PFSK-1 (cell line): Measurements from ENCODE around the gene BAHCC1.

Source experiments
- FOXP2 ChIP-seq: optimal IDR thresholded peaks from 2 replicates; pipeline ENCODE3; 2011; ENCODE audit warnings: borderline replicate concordance, control low read depth, inconsistent platforms; ENCODE audit not compliant: insufficient read depth; ENCODE audit errors: extremely low read length, extremely low read depth
- POLR2AphosphoS5 ChIP-seq: IDR thresholded peaks from 2 replicates; pipeline ENCODE4 v1.6.1; 2012; ENCODE audit warnings: low read depth, mild to moderate bottlenecking, control low read depth, low read length, moderate library complexity
- SIN3A ChIP-seq: IDR thresholded peaks from 2 replicates; pipeline ENCODE4 v1.6.1; 2012; ENCODE audit warnings: mild to moderate bottlenecking, low read length, moderate library complexity, borderline replicate concordance; ENCODE audit not compliant: insufficient read depth
- TAF1 ChIP-seq: IDR thresholded peaks from 2 replicates; pipeline ENCODE4 v1.6.1; 2012; ENCODE audit warnings: low read length, control low read depth, borderline replicate concordance; ENCODE audit not compliant: insufficient read depth
- TF ChIP-seq, protein P1 (sequence below), 2 experiments: IDR thresholded peaks; 2 replicates each; pipeline versions ENCODE4 v1.6.1 to v1.8.0; 2011 to 2012; ENCODE audit warnings: low read depth in 2 of 2, low read length in 2 of 2, control low read depth in 1 of 2, inconsistent platforms in 1 of 2, mild to moderate bottlenecking in 1 of 2, moderate library complexity in 1 of 2; ENCODE audit not compliant: insufficient read depth in 1 of 2

The BAHCC1 gene

DNA sequence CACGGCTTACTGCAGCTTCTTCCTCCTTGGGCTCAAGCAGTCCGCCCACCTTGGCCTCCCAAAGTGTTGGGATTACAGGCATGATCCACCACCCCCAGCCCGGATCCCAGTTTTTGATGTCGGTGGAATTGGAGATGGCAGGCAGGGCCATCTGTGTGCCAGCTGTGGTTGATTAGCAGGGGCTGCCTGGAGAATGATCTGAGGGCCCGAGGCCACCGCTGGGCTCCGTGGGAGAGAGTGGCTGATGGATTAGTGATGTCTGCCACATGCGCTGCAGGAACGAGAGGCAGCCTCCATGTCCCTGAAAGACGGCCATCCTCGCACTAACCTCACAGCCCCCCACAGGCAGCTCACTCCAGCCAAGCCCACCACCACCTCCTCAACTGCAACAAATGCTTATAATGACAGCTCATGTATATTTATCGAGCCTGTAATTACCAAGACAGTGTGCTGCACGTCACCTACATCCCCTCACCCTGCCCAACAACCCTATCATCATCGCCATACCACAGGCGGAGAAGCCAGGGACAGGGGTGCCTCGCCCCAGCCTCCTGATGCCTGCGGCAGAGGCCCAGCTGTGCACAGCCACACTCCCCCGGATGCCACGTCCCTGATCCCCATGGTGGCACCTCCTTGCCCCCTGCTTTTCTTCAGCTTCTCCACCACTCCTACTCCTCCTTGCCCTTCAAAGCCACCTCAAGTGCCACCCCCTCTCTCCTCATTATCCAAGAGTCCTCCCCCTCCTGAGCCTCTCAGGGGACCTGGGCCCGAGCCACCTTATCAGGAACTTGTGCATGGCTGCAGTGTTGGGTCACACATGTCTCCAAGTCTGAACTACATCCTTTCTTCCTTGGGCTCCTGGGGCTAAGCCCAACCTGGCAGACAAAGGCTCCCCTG lies 84.2 kb downstream of the BAHCC1 start:
- TF ChIP-seq, protein P1, sequence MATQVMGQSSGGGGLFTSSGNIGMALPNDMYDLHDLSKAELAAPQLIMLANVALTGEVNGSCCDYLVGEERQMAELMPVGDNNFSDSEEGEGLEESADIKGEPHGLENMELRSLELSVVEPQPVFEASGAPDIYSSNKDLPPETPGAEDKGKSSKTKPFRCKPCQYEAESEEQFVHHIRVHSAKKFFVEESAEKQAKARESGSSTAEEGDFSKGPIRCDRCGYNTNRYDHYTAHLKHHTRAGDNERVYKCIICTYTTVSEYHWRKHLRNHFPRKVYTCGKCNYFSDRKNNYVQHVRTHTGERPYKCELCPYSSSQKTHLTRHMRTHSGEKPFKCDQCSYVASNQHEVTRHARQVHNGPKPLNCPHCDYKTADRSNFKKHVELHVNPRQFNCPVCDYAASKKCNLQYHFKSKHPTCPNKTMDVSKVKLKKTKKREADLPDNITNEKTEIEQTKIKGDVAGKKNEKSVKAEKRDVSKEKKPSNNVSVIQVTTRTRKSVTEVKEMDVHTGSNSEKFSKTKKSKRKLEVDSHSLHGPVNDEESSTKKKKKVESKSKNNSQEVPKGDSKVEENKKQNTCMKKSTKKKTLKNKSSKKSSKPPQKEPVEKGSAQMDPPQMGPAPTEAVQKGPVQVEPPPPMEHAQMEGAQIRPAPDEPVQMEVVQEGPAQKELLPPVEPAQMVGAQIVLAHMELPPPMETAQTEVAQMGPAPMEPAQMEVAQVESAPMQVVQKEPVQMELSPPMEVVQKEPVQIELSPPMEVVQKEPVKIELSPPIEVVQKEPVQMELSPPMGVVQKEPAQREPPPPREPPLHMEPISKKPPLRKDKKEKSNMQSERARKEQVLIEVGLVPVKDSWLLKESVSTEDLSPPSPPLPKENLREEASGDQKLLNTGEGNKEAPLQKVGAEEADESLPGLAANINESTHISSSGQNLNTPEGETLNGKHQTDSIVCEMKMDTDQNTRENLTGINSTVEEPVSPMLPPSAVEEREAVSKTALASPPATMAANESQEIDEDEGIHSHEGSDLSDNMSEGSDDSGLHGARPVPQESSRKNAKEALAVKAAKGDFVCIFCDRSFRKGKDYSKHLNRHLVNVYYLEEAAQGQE (IDR thresholded peaks at IDR 0.05; ENCODE audit: insufficient read depth in 1 of 2, low read depth in 2 of 2, low read length in 2 of 2) = no peak
- TF ChIP-seq SIN3A (no peak), TAF1 (no peak), POLR2AphosphoS5 (no peak), FOXP2 (no peak)

DNA sequence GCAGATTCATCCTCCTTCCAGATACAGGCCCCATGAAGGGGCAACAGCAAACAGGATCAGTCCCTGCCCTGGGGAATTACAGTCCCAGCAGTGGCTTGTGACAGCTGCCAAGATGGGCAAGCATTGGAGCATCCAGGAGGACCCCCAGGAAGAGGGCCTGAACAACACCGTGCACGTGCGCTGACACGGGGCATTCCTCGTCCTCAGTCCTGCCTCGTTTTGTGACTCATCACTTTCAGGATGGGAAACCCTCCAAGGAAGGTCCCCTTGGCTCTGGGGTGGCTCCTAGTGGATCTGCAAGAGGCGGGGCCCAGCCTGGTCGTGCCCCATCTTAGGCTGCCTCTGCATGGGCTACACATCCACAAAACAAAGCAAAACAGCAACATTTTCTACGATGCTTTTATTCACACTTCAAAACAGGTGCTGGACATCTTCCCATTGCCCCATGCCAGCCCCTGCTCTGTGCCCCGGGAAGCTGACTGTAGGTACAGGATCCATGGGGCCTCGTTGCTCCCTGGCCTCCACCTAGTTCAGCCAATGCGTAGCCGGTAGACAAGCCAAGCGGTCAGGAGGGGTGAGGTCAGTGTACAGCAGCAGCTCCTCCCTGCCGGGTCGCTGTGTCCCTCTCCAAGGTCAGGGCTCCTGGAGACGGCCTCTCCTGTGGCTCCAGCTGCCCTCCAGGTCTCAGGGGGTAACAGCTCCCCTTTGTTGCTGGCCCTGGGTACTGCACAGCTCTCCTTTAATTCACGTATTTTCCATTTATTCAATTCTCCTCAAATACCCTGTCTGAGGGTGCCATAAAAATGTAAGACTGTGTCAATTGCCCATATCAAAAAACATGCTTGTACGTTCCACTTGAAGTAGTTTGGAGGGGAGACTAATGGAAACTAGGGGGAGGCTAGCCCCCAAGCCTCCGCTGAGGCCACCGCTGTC lies 85.1 kb downstream of the BAHCC1 start:
- TF ChIP-seq, protein P1 (IDR thresholded peaks at IDR 0.05; ENCODE audit: insufficient read depth in 1 of 2, low read depth in 2 of 2, low read length in 2 of 2) = no peak
- TF ChIP-seq TAF1 (no peak), POLR2AphosphoS5 (no peak), SIN3A (no peak), FOXP2 (no peak)

DNA sequence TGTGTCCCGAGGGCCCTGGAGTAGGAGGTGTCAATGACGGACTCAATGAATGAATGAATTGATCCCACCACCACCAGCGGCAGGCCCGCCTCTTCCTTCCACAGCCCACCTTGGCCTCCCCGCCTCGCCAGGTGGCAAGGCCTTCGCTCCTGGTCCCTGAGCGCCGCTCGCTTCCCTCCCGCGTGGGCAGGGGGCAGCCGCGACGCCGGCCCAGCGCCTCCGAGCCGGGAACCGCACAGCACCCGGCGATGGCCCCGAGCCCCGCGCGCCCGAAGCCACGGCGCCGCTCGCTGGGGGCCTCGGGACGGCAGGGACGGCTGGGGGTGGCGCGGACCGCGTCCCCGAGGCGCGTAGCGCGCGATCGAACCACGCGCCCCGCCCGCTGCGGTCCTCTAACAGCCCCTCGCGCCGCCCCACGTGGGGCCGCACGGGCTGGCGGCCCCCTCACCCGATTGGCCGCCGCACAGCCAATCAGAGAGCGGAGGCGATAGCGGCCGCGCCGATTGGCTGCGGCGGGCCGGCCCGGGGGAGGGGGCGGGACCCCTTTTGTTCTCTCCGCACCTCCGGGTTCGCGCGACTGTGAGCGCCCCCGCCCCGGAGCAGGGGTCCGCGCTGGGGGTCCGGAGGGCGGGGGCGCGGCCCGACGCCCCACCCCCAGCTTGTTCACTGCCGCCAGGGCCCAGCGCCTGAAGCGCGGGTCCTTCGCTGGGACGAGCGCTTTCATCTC lies 86.0 kb downstream of the BAHCC1 start:
- no peak for TF ChIP-seq SIN3A
- no peak for TF ChIP-seq FOXP2
- TF ChIP-seq, protein P1 (IDR thresholded peaks at IDR 0.05; ENCODE audit: insufficient read depth in 1 of 2, low read depth in 2 of 2, low read length in 2 of 2) = no peak
- no peak for TF ChIP-seq POLR2AphosphoS5

DNA sequence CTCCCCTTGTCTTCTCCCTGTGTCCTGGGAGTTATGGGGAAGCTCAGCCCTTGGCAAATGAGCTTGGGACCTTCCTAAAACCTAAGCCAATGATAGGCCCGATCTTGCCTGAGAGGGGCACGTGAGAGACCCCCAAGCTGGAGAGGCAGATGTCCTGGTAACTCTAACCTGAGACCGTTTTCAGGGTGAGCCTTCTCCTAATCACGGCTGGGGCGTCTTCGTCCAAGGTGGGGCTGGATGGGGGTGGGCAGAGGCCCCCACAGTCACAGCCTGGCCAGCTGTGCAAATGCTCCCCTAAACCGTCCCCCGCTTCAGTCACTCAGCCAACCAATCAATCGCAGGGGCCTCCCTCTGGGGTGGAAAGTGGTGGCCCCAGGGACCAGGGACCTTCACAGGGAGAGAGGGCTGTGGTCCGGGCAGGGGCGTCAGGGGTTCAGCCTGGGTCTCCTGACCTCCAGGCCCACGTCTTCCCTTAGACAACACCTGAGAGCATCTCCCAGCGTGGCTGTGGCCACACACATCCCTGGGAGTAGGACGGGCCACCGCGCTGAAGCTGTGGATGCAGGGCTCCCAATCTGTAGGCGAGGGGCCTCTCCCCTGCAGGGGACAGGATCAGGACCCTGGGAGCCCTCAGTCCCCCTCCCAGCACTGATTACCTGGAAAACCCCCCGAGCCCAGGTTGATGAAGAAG lies 86.7 kb downstream of the BAHCC1 start:
- TF ChIP-seq TAF1 (no peak), POLR2AphosphoS5 (no peak), FOXP2 (no peak), SIN3A (no peak)
- TF ChIP-seq, protein P1 (IDR thresholded peaks at IDR 0.05; ENCODE audit: insufficient read depth in 1 of 2, low read depth in 2 of 2, low read length in 2 of 2) = no peak
